Activated CD8-positive, alpha-beta memory T cell treated with anti-CD3 and anti-CD28 coated beads, Interleukin-2, amount 10 ng/mL, durations not matched to agents 7 days and 5 days (primary cell): Measurements from ENCODE around the gene CPPED1. TPM values are rescaled to one million over a fixed set of nuclear protein-coding genes. Genes with fewer than 3 reads are reported as not detected.

Experiments used
- ATAC-seq: fragments of 150-1000 bp; cut with Tn5 transposase; one replicate; pipeline ENCODE4 v1.10.0; 2021; ENCODE audit warnings: moderate library complexity
- CTCF ChIA-PET: fragments of 350-600 bp; sonication (Branson Sonifier 250); formaldehyde crosslinking; loops from one replicate; lab custom pipeline; 2021; ENCODE audit warnings: antibody characterized with exemption; lab: Charles Lee
- DNase-seq: peaks from one replicate; pipeline ENCODE4 v3.0.0-alpha.2; 2020
- H3K27ac Mint-ChIP-seq: one replicate; pipeline ENCODE4 v1.8.0; 2021; ENCODE audit warnings: mild to moderate bottlenecking, mixed read lengths
- H3K27me3 Mint-ChIP-seq: one replicate; pipeline ENCODE4 v1.8.0; 2021; ENCODE audit warnings: mixed read lengths
- H3K36me3 Mint-ChIP-seq: one replicate; pipeline ENCODE4 v1.8.0; 2021; ENCODE audit warnings: mild to moderate bottlenecking, mixed read lengths
- H3K4me1 Mint-ChIP-seq: one replicate; pipeline ENCODE4 v1.8.0; 2021; ENCODE audit warnings: mixed read lengths
- H3K4me3 Mint-ChIP-seq: one replicate; pipeline ENCODE4 v1.8.0; 2021; ENCODE audit warnings: mild to moderate bottlenecking, moderate library complexity, mixed read lengths
- H3K9me3 Mint-ChIP-seq: one replicate; pipeline ENCODE4 v1.8.0; 2022; ENCODE audit warnings: low read depth, mixed read lengths
- total RNA-seq, 2 experiments: library from RNA; stranded (reverse); gene quantifications; one replicate each; pipeline ENCODE4 v1.2.3, GENCODE V29; 2021

Gene CPPED1
- total RNA-seq, 2 experiments from 2014 or later: 20.5 to 21.5 TPM

GRCh38 chr16:12700161-12700560 lies 103.5 kb downstream of the CPPED1 start:
- peaks cover 33% of the 10 kb centered on the region for H3K36me3 Mint-ChIP-seq
- H3K4me1 Mint-ChIP-seq: peaks cover 12% of the 10 kb centered on the region
- DNase-seq: no peak
- CTCF ChIA-PET: no interaction called here
- H3K27me3 Mint-ChIP-seq: no peaks in the 10 kb centered on the region
- ATAC-seq: no peak
- no peak overlapping the region for H3K27ac Mint-ChIP-seq
- peaks cover 3% of the 10 kb centered on the region for H3K9me3 Mint-ChIP-seq
- H3K4me3 Mint-ChIP-seq: no peak overlapping the region

- Mint-ChIP-seq H3K4me3 (no peak overlapping the region), H3K27me3 (no peaks in the 10 kb centered on the region), H3K4me1 (peaks cover 12% of the 10 kb centered on the region), H3K9me3 (peaks cover 3% of the 10 kb centered on the region), H3K36me3 (peaks cover 31% of the 10 kb centered on the region), H3K27ac (no peak overlapping the region)
- no peak for DNase-seq
- CTCF ChIA-PET: no interaction called here
- ATAC-seq: no peak
Observed at GRCh38 chr16:12699161-12699560, 104.5 kb downstream of the CPPED1 start.

DNA sequence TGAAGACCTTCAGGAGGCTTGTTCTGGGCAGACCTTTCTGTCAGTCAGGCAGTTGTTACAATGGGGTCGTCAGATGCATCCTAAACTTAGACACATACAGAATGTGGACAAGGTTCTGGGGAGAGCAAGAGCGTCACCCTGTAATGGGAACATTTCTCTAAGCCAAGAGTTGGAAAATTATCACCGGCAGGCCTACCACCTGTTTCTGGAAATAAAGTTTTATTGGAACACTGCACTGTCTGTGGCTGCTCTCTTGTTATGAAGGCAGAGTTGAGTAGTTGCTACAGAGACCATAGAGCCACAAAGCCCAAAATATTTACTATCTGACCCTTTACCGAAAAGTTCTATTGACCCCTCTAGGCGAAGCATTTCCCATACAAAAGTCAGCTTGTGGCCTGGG lies 106.2 kb downstream of the CPPED1 start:
- no peak for ATAC-seq
- H3K27ac Mint-ChIP-seq: no peak overlapping the region
- H3K27me3 Mint-ChIP-seq: no peaks in the 10 kb centered on the region
- DNase-seq: no peak
- H3K4me3 Mint-ChIP-seq: no peak overlapping the region
- CTCF ChIA-PET: no interaction called here
- peaks cover 31% of the 10 kb centered on the region for H3K36me3 Mint-ChIP-seq
- H3K9me3 Mint-ChIP-seq: peaks cover 3% of the 10 kb centered on the region
- peaks cover 12% of the 10 kb centered on the region for H3K4me1 Mint-ChIP-seq

GRCh38 chr16:12695454-12695853 lies 108.2 kb downstream of the CPPED1 start:
- DNase-seq: no peak
- peaks cover 12% of the 10 kb centered on the region for H3K4me1 Mint-ChIP-seq
- peaks cover 3% of the 10 kb centered on the region for H3K9me3 Mint-ChIP-seq
- CTCF ChIA-PET: no interaction called here
- H3K27ac Mint-ChIP-seq: no peak overlapping the region
- ATAC-seq: no peak
- peaks cover 25% of the 10 kb centered on the region for H3K36me3 Mint-ChIP-seq
- no peaks in the 10 kb centered on the region for H3K27me3 Mint-ChIP-seq
- no peak overlapping the region for H3K4me3 Mint-ChIP-seq

DNA sequence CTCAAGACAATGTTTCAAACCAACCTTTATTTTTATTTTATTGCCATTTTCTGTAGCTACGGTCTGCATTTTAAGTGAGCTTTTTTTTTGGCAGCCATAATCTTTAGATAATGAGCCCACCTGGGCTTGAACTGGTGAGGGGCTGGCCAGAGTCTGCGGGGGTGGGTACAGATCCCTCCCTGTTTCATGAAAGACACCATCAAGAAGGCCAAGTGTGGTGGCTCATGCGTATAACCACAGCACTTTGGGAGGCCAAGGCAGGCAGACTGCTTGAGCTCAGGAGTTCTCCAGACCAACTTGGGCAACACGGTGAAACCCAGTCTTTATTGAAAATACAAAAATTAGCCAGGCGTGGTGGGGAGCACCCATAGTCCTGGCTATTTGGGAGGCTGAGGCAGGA lies 113.7 kb downstream of the CPPED1 start:
- Mint-ChIP-seq H3K27ac (no peak overlapping the region), H3K36me3 (peaks cover 16% of the 10 kb centered on the region), H3K4me1 (peaks cover 10% of the 10 kb centered on the region), H3K4me3 (no peak overlapping the region), H3K27me3 (no peaks in the 10 kb centered on the region), H3K9me3 (peaks cover 2% of the 10 kb centered on the region)
- DNase-seq: no peak
- CTCF ChIA-PET: interaction anchor here (2.0 kb wide), 1 partner anchor 21 kb away, joined by 4 read pairs; no protein-coding TSS in a partner anchor
- ATAC-seq: no peak

DNA sequence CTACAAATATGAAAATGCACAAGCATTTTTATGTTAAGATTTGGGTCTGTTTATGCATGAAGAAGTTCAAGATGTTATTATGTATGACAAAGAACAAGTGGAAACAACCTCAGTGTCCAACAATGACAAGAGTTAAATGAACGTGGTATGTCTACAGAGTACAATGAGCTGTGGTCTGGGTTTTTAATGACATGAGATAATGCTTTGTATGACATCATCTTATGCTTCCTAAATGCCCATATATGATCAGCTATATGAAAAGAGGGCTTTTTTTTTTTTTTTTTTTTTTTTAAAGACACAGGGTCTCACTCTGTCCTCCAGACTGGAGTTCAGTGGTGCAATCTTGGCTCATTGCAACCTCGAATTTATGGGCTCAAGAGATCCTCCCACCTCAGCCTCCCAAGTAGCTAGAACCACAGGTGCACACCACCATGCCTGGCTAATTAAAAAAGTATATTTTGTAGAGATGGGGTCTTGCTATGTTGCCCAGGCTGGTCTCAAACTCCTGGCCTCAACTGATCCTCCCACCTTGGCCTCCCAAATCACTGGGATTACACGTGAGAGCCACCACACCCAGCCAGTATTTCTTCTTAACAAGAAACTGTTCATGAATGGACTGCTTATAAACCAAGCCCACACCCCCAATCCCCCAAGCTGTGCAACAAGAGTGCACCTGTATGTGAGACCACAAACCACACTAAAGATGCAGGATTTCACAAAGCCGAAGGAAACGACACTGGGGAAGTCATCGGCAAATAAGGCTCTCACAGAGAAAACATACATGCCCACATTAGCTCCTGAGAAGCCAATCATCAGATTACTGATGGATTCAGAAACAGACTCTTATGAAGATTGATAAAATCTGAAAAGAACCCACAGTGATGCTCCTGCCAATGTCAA lies 114.5 kb downstream of the CPPED1 start:
- H3K4me3 Mint-ChIP-seq: no peak overlapping the region
- H3K27ac Mint-ChIP-seq: no peak overlapping the region
- H3K9me3 Mint-ChIP-seq: peaks cover 2% of the 10 kb centered on the region
- H3K27me3 Mint-ChIP-seq: no peaks in the 10 kb centered on the region
- ATAC-seq: no peak
- DNase-seq: no peak
- peaks cover 14% of the 10 kb centered on the region for H3K36me3 Mint-ChIP-seq
- CTCF ChIA-PET: interaction anchor here (0.8 to 2.0 kb wide), 2 partner anchors 20 to 594 kb away, joined by 3 to 4 read pairs; no protein-coding TSS in a partner anchor
- H3K4me1 Mint-ChIP-seq: peaks cover 10% of the 10 kb centered on the region

GRCh38 chr16:12685806-12686205 lies 117.9 kb downstream of the CPPED1 start:
- DNase-seq (no peak), ATAC-seq (no peak)
- H3K36me3 Mint-ChIP-seq: peaks cover 10% of the 10 kb centered on the region
- H3K27ac Mint-ChIP-seq: no peak overlapping the region
- no peaks in the 10 kb centered on the region for H3K27me3 Mint-ChIP-seq
- CTCF ChIA-PET: no interaction called here
- no peak overlapping the region for H3K4me3 Mint-ChIP-seq
- H3K4me1 Mint-ChIP-seq: peaks cover 10% of the 10 kb centered on the region
- peaks cover 2% of the 10 kb centered on the region for H3K9me3 Mint-ChIP-seq

DNA sequence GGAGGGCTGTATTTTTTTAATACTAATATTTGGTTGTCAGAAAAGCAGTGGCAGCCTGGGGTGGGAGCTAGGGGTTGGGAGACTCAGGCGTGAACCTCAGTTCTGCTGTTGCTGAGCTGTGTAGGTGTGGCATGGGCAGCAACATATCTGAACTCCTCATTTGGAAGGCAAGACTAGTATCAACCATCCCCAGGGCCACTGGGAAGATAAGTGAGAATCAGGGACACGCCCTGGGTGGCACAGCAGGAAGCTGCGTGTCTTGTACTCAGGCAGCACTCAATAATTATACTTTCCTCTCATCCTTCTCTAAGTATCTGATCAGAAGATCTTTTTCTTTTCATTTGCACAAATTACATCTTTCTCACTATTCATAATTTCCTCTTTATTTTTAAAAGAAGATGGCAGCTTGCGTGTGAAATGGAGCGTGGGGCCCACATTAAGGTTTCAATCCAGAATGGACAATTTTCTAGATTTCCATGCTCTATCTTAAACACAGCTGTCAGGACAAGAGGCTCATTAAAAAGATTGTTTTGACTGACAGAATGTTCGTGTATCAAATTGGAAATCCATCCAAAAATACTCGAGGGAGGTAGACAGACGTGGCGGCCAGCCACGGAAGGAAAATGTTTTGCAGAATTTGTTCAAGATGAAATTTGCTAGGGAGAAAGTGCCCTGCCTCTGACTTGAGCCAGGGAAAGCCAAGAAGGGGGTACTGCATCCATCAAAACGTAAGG lies 121.1 kb downstream of the CPPED1 start:
- DNase-seq (no peak), ATAC-seq (no peak)
- H3K4me1 Mint-ChIP-seq: peaks cover 4% of the 10 kb centered on the region
- CTCF ChIA-PET: no interaction called here
- no peak overlapping the region for H3K4me3 Mint-ChIP-seq
- no peaks in the 10 kb centered on the region for H3K27me3 Mint-ChIP-seq
- H3K27ac Mint-ChIP-seq: no peak overlapping the region
- peaks cover 5% of the 10 kb centered on the region for H3K36me3 Mint-ChIP-seq
- peaks cover 2% of the 10 kb centered on the region for H3K9me3 Mint-ChIP-seq

DNA sequence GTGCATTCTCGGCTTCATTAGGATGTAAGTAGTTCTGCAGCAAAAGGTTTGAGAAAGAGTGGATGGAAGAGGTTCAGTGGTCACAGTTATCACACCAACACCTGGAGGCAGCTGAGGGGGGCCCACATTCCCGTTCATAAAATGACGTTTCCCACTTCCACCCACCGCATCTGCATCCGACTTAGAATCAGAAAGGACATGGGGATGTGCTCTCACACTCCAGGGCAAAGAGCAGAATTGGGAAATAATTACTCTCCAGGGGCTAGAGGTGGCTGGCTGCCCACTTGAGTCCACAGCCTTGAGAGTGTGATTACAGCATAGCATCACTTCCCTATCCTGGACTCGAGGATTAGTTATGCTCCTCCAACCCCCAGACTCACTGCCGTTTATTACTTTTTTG lies 122.0 kb downstream of the CPPED1 start:
- H3K27me3 Mint-ChIP-seq: no peaks in the 10 kb centered on the region
- H3K9me3 Mint-ChIP-seq: peaks cover 2% of the 10 kb centered on the region
- DNase-seq (no peak), ATAC-seq (no peak)
- H3K36me3 Mint-ChIP-seq: peaks cover 9% of the 10 kb centered on the region
- no peak overlapping the region for H3K4me3 Mint-ChIP-seq
- CTCF ChIA-PET: no interaction called here
- H3K4me1 Mint-ChIP-seq: peaks cover 14% of the 10 kb centered on the region
- no peak overlapping the region for H3K27ac Mint-ChIP-seq

DNA sequence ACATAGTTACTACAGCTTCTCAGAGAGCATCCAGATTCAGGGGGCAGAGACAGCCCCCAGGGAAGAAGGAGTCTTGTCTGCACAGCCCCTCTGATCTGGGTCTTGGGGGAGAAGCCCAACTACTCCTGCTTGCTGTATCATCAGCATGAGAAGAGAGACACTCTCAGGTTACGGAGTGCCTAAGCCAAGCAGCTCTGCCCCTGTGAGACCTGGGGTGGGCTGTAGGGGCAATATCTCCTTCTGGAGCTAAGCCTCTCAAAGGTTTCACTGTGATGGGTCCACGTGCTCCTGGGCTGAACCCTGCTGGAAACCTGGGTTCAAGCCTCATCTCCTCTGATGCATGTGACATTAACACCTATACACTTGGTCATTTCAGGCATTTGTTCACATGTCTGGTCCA lies 123.2 kb downstream of the CPPED1 start:
- Mint-ChIP-seq H3K4me1 (peaks cover 17% of the 10 kb centered on the region), H3K9me3 (peaks cover 2% of the 10 kb centered on the region), H3K27ac (no peak overlapping the region), H3K36me3 (peaks cover 10% of the 10 kb centered on the region), H3K4me3 (no peak overlapping the region), H3K27me3 (no peaks in the 10 kb centered on the region)
- no peak for ATAC-seq
- DNase-seq: no peak
- CTCF ChIA-PET: no interaction called here

- H3K27ac Mint-ChIP-seq: no peak overlapping the region
- H3K27me3 Mint-ChIP-seq: no peaks in the 10 kb centered on the region
- H3K36me3 Mint-ChIP-seq: peaks cover 13% of the 10 kb centered on the region
- H3K4me3 Mint-ChIP-seq: no peak overlapping the region
- H3K9me3 Mint-ChIP-seq: peaks cover 2% of the 10 kb centered on the region
- H3K4me1 Mint-ChIP-seq: peaks cover 17% of the 10 kb centered on the region
- DNase-seq: no peak
- CTCF ChIA-PET: no interaction called here
- ATAC-seq: no peak
Observed at GRCh38 chr16:12679660-12680272, 123.9 kb downstream of the CPPED1 start.

DNA sequence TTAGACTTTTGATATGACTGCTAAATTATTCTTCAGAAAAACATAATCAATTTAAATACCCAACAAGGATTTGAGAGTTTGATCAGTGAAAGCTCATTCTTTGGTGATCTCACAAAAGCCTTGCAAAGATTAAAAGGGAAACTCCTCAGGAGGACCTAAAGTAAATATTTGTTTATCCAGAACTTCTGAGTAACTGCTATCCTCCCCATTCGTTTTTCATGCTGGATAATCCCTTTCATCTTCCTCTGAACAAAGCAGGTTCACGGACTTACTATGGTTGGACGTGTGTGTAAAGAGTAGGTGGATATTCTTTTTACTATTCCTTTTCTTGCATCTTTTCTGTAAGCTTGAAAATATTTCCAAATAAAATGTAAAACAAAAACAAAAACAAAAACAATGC lies 124.7 kb downstream of the CPPED1 start:
- H3K4me3 Mint-ChIP-seq: no peak overlapping the region
- H3K27ac Mint-ChIP-seq: no peak overlapping the region
- peaks cover 2% of the 10 kb centered on the region for H3K9me3 Mint-ChIP-seq
- DNase-seq (no peak), ATAC-seq (no peak)
- no peaks in the 10 kb centered on the region for H3K27me3 Mint-ChIP-seq
- peaks cover 17% of the 10 kb centered on the region for H3K4me1 Mint-ChIP-seq
- CTCF ChIA-PET: no interaction called here
- peaks cover 13% of the 10 kb centered on the region for H3K36me3 Mint-ChIP-seq

DNA sequence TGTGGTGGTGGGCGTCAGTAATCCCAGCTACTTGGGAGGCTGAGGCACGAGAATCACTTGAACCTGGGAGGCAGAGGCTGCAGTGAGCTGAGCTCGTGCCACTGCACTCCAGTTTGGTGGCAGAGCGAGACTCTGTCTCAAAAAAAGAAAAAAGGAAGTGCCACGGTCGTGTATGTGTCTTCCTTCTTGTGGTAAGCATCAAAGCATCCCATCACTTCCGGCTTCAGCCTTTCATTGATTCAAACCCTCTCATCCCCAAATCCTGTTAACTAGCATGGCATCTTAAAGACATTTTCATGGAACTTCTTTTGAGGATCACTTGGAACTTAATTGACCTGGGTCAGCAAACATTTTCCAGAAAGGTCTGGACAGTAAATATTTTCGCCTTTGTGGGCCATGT lies 126.2 kb downstream of the CPPED1 start:
- H3K36me3 Mint-ChIP-seq: peaks cover 13% of the 10 kb centered on the region
- peak overlapping the region; percentile 67 for H3K27ac Mint-ChIP-seq
- H3K9me3 Mint-ChIP-seq: peaks cover 2% of the 10 kb centered on the region
- CTCF ChIA-PET: no interaction called here
- H3K4me3 Mint-ChIP-seq: no peak overlapping the region
- ATAC-seq (no peak), DNase-seq (no peak)
- H3K4me1 Mint-ChIP-seq: peaks cover 17% of the 10 kb centered on the region
- H3K27me3 Mint-ChIP-seq: no peaks in the 10 kb centered on the region
